Central memory CD8-positive, alpha-beta T cell (primary cell): ENCODE data around the gene LRMDA.

Experiments
- ATAC-seq: fragments of 150-1000 bp; cut with Tn5 transposase; replicated peaks from 2 replicates; pipeline ENCODE4 v1.10.0; 2022; ENCODE audit warnings: mild to moderate bottlenecking, moderate FRiP score, moderate number of reproducible peaks; ENCODE audit not compliant: poor library complexity, severe bottlenecking; ENCODE audit errors: extremely low read depth
- DNase-seq, 2 donors: peaks; one replicate each; pipeline ENCODE4 v3.0.0; 2021; ENCODE audit warnings: low spot score in 2 of 2
- H3K27ac Mint-ChIP-seq: one replicate; pipeline ENCODE4 v1.8.0; 2022; ENCODE audit warnings: low read depth, mild to moderate bottlenecking, moderate library complexity, mixed read lengths
- H3K27me3 Mint-ChIP-seq: one replicate; pipeline ENCODE4 v1.8.0; 2022; ENCODE audit warnings: mixed read lengths
- H3K36me3 Mint-ChIP-seq: one replicate; pipeline ENCODE4 v1.8.0; 2022; ENCODE audit warnings: mild to moderate bottlenecking, moderate library complexity, mixed read lengths; ENCODE audit not compliant: insufficient read depth
- H3K4me1 Mint-ChIP-seq: one replicate; pipeline ENCODE4 v1.8.0; 2022; ENCODE audit warnings: mixed read lengths
- H3K4me3 Mint-ChIP-seq: one replicate; pipeline ENCODE4 v1.8.0; 2022; ENCODE audit warnings: mild to moderate bottlenecking, moderate library complexity, mixed read lengths
- H3K9me3 Mint-ChIP-seq: one replicate; pipeline ENCODE4 v1.8.0; 2022; ENCODE audit warnings: mixed read lengths

Gene LRMDA

DNA sequence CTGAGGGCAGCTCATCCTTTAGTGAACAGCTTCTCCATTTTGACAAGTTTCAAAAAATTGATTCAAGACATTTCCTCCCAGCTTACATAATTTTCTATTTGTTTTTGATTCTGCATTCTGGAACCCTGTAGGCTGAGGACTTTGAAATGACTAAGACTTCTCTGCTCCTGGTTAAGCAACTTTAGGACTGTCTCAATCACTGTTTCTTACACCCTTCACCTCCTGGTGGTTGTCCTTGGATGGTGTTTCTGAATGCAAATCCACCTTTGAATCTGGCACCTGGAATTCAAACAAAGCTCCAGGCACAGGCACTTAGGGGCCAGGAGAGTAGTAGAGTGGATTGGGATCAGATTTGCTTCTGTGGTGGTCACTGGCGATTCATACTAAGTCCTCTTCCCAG, 595.5 kb downstream of the LRMDA start:
- Mint-ChIP-seq H3K36me3 (no peaks in the 10 kb centered on the region), H3K4me3 (no peak overlapping the region), H3K4me1 (no peaks in the 10 kb centered on the region)

DNA sequence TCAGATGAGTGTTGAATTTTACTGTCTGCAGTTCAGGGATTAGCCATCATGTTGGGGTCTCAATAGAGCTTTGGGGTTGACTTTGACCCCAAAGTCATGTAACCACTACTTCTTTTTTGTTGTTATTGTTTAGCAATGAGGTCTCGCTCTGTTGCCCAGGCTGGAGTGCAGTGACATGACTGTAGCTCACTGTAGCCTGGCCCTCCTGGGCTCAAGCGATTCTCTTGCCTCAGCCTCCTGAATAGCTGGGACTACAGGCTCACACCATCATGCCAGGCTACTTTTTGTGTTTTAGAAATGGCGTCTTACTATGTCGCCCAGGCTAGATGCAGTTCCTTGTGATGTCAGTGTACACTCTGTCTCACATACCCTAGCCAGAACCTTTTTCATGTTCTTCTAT, 598.4 kb downstream of the LRMDA start:
- no peaks in the 10 kb centered on the region for H3K9me3 Mint-ChIP-seq
- no peak overlapping the region for H3K27ac Mint-ChIP-seq
- no peak overlapping the region for H3K4me3 Mint-ChIP-seq
- H3K4me1 Mint-ChIP-seq, result no peaks in the 10 kb centered on the region
- no peaks in the 10 kb centered on the region for H3K27me3 Mint-ChIP-seq
- DNase-seq (no peak), ATAC-seq (no peak)
- H3K36me3 Mint-ChIP-seq, result no peaks in the 10 kb centered on the region

More for the DNA sequence above, 595.5 kb downstream of the LRMDA start:
- ATAC-seq (no peak), DNase-seq (no peak)
- no peak overlapping the region for H3K27ac Mint-ChIP-seq
- H3K9me3 Mint-ChIP-seq, result no peaks in the 10 kb centered on the region
- H3K27me3 Mint-ChIP-seq, result no peaks in the 10 kb centered on the region

DNA sequence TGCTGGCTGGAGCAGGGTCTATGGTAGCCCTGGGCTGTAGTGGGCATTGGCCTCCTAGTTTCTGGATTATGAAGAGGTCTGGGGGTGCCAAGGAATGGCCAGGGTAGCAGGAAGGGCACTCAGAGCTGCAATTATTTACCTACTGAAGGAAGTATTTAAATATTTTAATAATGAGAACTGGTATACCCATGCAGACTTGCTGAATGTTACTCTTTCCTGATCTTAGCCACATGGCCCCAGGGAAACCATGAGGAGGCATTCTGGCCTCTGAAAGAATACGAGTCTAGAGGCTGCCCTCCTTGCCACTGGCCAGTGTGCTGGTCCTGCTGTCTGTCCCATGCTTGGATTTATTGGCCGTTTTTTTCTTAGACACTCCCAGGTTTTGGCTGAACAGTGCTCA, 599.7 kb downstream of the LRMDA start:
- Mint-ChIP-seq H3K4me3 (no peak overlapping the region), H3K27ac (no peak overlapping the region), H3K9me3 (no peaks in the 10 kb centered on the region), H3K27me3 (no peaks in the 10 kb centered on the region), H3K36me3 (no peaks in the 10 kb centered on the region), H3K4me1 (no peaks in the 10 kb centered on the region)
- ATAC-seq (no peak), DNase-seq (no peak)

DNA sequence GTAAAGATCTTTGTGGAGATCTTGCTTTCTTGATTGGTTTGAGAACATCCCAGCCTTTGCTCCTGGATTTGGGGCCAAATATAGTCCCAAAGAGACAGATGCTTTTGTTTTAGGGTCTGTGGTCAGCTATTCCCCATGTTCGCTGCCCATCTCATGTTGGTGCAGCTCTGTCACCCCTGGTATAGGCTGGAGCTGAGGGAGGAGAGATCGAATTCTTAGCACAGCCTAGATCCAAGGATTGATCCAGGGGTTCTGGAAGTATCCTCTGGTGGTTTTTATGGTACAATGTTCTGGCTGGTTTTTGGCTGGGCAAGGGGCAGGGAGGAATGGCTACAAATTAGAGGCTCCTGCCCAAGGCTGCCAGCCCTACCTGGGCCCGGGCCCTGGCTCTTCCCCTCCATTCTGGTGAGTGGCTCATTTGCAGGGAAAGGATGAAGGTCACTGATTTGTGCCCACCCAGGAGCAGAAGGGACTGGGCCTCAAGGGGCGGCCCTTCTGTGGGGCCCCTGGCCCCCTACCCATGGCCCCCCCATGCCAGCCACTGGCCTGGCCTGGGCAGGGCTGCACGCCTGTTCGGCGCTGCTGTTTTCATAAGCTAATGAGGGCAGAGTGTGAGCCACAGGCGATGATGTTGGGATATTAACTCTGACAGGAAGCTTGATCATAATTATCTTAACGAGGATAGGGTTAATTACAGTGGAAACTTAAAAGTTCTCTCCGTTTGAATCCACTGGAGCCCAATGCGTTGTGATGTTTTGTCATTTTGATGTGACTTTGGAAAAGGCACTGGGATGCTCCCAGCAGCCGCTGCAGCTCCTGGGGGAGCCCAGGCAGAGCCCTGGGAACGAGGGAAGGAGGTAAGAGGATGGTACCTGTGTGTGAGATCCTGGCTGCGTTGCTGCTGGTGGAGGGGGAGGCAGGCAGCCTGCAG, 600.6 kb downstream of the LRMDA start:
- Mint-ChIP-seq H3K4me1 (no peaks in the 10 kb centered on the region), H3K27me3 (no peaks in the 10 kb centered on the region), H3K9me3 (no peaks in the 10 kb centered on the region), H3K4me3 (no peak overlapping the region), H3K27ac (no peak overlapping the region), H3K36me3 (no peaks in the 10 kb centered on the region)
- no peak for DNase-seq
- no peak for ATAC-seq

DNA sequence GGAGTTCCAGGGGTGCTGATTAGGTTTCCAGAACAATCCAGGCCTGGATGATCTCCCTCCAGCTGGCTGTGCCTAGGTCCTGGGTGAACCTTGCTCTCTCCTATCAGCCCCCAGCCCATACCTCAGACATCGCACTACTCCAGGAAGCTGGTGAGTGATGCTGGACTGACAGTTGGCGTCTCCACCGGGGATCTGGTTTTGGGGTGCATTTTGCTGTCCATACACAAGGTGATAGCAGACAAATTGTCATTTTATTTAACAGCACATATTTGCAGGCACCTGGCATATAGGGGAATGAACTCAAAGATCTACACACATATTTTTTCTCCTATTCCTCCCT, 601.2 kb downstream of the LRMDA start:
- no peaks in the 10 kb centered on the region for H3K36me3 Mint-ChIP-seq

DNA sequence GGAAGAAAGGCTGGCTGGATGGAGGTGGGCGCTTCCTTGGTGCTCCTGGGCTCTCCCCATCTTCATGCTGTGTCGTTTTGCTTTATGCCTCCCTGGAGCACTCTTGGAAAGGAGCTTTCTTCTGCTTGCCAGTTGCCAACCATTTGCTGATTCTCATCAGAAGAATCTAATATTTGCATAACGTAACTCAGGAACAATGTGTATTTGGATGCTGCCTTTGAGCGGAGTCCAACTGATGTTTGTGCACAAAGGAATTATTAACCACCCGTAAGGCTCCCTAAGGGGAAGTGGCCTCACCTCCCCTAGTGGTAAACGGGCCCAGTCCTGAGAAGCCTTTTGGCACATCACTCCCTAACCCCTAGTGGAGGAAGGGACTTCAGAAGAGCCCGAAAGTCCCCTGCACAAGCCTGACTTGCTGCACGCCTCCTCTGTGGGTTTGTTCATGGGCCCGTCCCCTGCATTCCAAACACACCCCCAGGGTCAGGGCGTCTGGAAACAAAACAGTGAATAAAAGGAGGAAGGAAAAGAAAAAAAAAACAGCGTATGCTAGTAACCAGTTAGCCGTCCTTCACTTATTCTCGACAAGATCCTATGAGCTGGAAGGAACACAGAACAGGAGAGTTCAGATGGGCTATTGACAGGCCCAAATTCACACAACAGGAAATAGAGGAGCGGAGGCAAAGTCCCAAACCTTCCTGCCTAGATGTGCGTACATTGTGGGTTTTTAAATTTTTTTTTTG, 602.2 kb downstream of the LRMDA start:
- DNase-seq (no peak), ATAC-seq (no peak)
- no peaks in the 10 kb centered on the region for H3K9me3 Mint-ChIP-seq
- no peak overlapping the region for H3K4me3 Mint-ChIP-seq
- H3K27ac Mint-ChIP-seq, result no peak overlapping the region
- H3K4me1 Mint-ChIP-seq, result no peaks in the 10 kb centered on the region
- no peaks in the 10 kb centered on the region for H3K36me3 Mint-ChIP-seq
- no peaks in the 10 kb centered on the region for H3K27me3 Mint-ChIP-seq

More for the DNA sequence above, 601.2 kb downstream of the LRMDA start:
- Mint-ChIP-seq H3K4me3 (no peak overlapping the region), H3K27me3 (no peaks in the 10 kb centered on the region), H3K4me1 (no peaks in the 10 kb centered on the region), H3K9me3 (no peaks in the 10 kb centered on the region), H3K27ac (no peak overlapping the region)
- no peak for ATAC-seq
- no peak for DNase-seq

DNA sequence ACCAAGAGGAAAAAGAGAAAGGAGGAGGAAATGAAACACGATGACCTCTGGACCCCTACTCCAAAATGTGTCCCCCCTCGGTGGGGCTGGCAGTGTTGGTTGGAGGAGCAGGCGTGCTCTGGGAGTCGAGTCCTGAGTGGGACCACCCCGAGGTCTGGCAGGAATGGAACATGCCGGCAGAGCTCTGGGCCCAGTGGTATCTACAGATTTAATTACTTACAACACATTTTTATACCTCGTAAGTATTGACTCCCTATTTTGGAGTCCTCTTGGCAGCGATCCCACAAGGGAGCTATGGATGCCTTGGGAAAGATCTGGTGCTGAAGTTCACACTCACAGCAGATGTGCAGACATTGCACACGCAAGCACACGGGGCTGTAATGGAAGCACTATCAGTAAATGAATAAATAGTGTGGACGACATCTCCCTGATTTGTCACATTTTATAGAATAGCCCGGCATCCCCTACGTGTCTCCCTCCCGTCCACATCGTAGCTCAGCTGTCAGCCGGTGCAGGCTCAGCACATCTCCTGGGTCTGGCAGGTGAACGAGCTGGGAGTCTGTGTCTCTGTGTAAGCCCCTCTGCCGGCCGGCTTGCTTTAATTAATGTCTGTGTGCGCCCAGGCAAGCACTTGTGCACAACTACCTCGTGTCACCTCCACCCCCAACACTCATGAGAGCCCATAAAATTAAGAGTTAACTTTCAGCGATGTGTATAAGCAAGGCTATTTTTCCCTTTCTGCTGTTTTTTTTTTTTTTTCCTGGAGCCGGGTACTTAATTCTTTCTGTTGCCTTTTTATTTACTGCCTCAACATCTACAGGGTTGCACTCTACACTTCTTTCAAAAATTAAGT, 603.2 kb downstream of the LRMDA start:
- Mint-ChIP-seq H3K27me3 (no peaks in the 10 kb centered on the region), H3K4me3 (no peak overlapping the region), H3K9me3 (no peaks in the 10 kb centered on the region), H3K36me3 (no peaks in the 10 kb centered on the region), H3K4me1 (no peaks in the 10 kb centered on the region), H3K27ac (no peak overlapping the region)
- no peak for ATAC-seq
- no peak for DNase-seq

DNA sequence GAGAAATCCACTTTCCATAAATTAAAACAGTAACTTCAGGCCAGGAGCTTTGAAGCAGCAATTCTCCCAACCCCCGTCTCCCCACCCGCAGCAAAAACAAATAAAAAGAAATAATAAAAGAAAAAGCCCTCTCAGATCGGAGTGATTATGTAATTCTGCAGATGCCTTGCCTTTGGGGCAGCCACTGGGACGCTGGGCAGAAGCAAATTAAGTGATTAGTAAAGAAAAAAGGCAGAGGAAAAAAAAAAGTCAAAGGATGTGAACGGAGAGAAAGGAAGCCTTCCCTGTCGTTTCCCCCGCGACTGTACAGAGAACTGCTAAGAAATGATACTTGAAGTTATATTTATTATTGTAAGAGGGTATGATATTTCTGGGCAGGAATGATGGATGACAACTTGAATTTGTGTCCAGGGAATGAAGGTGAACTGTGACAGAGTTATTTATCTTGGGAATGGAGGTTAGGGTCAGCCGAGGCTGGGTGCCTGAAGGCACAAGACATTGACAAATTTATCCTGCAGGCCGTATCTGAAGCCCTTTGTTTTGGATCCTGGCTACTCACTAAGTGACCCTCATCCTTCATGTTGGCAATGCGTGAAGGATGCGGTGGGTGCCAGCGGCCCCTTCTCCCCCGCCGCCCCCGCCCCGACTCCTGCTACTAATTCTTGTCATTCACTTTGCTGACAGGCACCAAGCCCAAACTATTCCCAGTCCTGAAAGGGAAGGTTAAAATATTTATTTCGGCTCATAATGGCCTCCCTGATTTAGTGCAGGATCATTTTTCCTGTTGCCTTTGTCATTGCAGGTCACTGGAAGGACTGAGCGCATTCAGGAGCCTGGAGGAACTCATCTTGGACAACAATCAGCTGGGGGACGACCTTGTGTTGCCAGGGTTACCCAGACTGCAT, 604.0 kb downstream of the LRMDA start:
- Mint-ChIP-seq H3K9me3 (no peaks in the 10 kb centered on the region), H3K4me3 (no peak overlapping the region), H3K27ac (no peak overlapping the region), H3K27me3 (no peaks in the 10 kb centered on the region), H3K4me1 (no peaks in the 10 kb centered on the region), H3K36me3 (no peaks in the 10 kb centered on the region)
- ATAC-seq, result no peak
- DNase-seq, result no peak

DNA sequence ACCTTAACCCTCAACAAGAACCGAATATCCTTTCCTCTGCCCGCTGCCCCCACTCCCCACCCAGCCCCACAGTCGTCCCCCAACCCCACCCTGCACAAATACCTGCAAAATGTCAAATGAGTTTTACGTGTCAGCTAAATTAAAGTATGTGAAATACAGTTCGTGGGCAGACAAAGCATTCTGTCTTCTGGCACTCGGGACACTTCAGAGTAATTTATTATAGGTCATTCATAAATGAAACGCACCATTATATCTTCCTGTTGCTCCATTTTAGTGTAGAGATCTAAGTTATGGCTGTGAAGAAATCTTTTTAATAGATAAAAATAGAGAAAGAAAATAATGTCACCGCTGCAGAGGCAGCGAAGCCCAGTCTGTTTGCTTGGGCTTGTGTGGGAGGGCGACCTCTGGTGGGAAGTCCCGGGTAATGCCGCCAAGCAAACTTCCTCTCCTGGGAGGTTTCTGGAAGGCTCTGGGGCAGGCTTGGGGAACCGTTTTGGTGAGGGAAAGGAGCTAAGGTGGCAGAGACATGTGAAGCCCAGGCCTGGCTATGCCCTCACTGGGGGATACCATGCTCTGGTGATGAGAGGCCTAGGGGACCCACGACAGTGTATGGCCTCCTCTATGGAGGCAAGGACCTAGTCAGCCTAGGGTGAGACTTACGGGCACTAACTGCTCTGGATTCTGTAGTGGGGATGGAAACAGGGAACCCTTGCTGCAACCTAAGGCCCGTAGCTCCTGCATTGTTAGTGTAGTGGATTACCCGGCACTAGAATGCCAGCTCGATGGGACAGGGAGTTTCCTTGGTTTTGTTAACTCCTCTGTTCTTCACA, 604.9 kb downstream of the LRMDA start:
- Mint-ChIP-seq H3K9me3 (no peaks in the 10 kb centered on the region), H3K4me1 (no peaks in the 10 kb centered on the region), H3K36me3 (no peaks in the 10 kb centered on the region), H3K27me3 (no peaks in the 10 kb centered on the region), H3K4me3 (no peak overlapping the region), H3K27ac (no peak overlapping the region)
- ATAC-seq, result no peak
- DNase-seq, result no peak

DNA sequence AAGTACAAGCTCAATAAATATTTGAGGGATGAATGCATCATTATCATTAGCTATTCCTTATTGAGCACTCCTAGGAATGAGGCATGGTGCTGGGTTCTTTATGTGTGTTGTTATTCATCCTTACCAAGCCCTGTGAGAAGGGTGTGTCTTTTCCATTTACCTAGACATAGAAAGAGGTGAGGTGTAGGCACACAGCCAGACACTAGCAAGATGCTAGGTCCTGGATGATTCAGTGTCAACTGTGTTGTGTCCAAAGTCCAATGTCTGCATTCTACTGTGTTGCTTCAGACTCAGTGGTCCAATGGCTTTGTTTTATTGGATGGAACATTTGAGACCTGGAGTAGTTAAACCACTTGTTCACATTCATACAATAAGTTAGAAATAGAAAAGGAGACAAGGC, 605.5 kb downstream of the LRMDA start:
- no peak overlapping the region for H3K27ac Mint-ChIP-seq
- no peak for ATAC-seq
- H3K9me3 Mint-ChIP-seq, result no peaks in the 10 kb centered on the region
- no peaks in the 10 kb centered on the region for H3K4me1 Mint-ChIP-seq
- no peaks in the 10 kb centered on the region for H3K36me3 Mint-ChIP-seq
- no peak overlapping the region for H3K4me3 Mint-ChIP-seq
- no peak for DNase-seq
- no peaks in the 10 kb centered on the region for H3K27me3 Mint-ChIP-seq

DNA sequence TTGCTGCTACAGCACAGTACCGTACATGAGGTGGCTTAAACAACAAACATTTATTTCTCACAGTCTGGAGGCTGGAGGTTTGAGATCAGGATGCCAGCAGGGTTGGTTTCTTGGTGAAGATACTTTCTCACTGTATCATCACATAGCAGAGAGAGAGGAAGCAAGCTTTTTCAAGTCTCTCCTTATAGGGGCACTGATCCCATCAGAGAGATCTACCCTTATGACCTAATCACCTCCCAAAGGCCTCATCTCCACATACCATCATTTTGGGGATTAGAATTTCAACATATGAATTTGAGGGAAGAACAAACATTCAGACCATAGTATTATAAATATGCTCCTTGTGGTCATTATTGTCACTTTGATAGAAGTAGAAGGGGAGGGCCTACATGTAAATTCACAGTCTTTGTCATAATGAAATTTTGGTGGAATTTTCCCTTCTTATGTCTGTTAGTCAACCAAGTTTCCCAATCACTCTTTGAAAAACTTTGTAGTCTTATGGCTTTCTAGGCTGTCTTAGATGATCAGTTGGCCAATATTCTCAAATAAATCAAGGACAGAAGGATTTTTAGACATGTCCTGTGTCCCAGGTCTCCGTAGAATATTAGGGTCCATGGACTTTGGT, 606.2 kb downstream of the LRMDA start:
- DNase-seq (no peak), ATAC-seq (no peak)
- Mint-ChIP-seq H3K27ac (no peak overlapping the region), H3K4me3 (no peak overlapping the region), H3K9me3 (no peaks in the 10 kb centered on the region), H3K36me3 (no peaks in the 10 kb centered on the region), H3K4me1 (no peaks in the 10 kb centered on the region), H3K27me3 (no peaks in the 10 kb centered on the region)
